HG03378 (cell line): ENCODE data around the gene ZNF331.
"Not testable (repeated sequence)": the region's sequence is repeated elsewhere in the genome, so short reads cannot be mapped to it uniquely, and the experiment has no call there.

Experiments used
- ATAC-seq: cut with Tn5 transposase; IDR thresholded peaks from one replicate; pipeline ENCODE4 v1.9.1; 2021; ENCODE audit warnings: mild to moderate bottlenecking, moderate library complexity; ENCODE audit not compliant: unreplicated experiment

Gene ZNF331

DNA sequence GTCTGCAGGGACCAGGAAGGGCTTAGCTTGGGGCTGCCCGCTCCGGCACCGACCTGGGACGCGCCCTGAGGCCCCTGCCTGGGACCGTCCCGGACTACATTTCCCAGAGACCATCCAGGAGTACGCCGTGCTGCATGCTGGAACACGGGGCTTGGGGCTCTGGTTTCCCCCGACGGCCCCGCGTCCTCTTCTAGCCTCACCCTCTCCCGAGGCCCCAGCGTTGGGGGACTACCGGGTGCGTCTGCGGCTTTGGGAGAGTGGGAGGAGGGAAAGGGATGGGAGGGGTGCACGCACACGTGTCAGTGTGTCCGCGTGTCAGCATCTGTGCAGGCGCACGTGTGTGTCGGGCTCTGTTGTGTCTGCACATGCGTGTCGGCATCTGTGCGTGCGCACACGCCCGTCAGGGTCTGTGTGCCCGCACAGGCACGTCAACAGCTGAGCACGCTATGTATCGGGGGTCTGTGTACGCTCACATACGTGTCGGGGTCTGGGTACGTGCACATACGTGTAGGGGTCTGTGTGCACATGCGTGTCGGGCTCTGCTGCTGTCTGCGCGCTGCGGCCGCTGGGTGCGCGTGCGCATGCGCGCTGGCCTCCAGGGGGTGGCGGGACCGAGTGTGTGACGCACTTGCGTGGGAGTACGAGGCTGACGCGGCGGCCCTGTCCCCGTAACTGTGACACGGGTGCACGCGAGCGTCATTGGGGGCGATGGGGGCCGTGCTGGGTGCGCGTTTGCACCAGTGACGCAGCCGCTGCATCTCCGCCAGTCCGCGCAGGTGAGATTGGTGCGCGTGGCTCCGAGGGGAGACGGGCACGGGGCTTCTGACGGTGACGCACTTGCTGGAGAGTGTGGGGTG lies at the start of gene ZNF331:
Gene ZNF331 (plus strand): TSS at position 625 of the 857 bp plus-strand sequence. CDS start 31,232 bp downstream, outside the sequence.
- ATAC-seq, result no peak

DNA sequence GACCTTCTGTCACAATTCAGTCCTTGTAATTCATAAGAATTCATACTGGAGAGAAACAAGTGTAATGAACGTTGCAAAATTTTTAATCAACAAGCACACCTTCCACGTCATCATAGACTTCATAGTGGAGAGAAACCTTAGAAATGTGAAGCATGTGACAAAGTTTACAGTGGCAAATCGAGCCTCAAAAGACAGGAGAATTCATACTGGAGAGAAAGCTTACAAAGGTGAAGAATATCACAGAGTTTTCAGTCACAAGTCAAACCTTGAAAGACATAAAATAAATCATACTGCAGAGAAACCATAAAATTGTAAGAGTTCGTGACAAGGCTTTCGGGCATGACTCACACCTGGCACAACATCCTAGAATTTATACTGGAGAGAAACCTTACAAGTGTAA lies 45.8 kb upstream of the ZNF331 start:
- no peak for ATAC-seq

DNA sequence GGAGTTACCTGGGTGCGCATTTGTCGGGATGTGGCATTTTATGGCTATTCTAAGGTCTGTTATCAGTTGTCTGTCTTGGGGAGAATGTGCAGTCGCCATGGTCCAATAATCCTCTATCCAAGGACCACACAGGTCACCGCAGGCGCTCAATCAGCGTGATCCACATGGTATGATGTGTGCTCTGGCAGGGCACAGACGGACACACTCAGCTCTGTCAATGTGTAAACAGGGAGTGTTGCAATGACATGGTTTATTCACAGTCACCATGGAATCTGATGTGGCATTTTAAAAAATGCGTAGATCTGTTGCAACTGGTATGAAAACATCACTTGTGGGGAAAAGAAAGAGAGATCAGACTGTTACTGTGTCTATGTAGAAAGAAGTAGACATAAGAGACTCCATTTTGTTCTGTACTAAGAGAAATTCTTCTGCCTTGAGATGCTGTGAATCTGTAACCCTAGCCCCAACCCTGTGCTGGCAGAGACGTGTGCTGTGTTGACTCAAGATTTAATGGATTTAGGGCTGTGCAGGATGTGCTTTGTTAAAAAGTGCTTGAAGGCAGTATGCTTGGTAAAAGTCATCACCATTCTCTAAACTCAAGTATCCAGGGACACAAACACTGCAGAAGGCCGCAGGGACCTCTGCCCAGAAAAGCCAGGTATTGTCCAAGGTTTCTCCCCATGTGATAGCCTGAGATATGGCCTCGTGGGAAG lies 40.5 kb upstream of the ZNF331 start:
- not testable (repeated sequence) for ATAC-seq

DNA sequence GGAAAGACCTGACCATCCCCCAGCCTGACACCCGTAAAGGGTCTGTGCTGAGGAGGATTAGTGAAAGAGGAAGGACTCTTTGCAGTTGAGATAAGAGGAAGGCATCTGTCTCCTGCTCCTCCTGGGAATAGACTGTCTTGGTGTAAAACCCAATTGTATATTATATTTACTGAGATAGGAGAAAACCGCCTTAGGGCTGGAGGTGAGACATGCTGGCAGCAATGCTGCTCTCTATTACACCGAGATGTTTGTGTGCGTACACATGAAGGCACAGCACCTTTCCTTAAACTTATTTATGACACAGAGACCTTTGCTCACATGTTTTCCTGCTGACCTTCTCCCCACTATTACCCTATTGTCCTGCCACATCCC lies 39.9 kb upstream of the ZNF331 start:
- not testable (repeated sequence) for ATAC-seq

DNA sequence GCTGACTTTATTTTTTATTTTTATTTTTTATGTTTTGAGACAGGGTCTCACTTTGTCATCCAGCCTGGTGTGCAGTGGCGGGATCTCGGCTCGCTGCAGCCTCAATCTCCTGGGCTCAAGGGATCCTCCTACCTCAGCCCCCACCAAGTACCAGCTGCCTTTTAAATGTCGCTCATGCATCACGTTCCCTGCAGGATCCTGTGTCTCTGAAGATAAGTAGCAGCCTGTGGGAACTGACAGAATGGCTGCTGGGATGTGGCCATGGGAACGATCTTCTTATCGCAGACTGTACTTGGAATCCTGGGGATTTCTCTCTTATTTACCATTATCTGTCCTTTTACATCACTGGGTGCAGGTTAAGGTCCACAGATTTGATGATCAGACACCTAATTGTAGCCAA lies 34.8 kb upstream of the ZNF331 start:
- not testable (repeated sequence) for ATAC-seq

DNA sequence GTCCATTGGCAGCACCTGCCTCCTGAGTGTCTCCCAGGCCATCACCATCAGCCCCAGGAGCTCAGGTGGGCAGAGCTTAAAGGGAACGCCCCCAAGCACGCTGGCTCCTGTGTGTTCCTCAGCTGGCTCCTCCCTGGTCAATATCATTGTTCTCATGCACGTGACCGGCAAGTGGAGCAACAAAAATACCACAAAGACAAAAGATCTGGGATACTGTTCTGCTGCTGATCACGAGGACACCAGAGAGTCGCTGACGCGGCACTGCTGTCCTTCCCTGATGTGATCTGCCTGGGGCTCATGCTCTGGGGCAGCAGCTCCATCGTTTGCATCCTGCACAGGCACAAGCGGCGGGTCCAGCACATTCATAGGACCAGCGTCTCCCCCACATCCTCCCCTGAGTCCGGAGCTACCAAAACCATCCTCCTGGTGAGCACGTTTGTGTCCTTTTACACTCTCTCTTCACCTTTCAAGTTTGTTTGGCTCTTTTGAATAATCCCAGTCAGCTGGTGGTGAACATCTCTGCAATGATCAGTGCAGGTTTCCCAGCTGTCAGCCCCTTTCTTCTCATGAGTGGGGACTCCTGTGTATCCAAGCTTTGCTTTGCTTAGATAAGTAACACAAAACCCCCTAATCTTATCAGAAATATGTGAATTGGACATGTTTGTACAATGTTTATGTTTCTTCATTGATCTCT lies 34.1 kb upstream of the ZNF331 start:
- ATAC-seq, result not testable (repeated sequence)

DNA sequence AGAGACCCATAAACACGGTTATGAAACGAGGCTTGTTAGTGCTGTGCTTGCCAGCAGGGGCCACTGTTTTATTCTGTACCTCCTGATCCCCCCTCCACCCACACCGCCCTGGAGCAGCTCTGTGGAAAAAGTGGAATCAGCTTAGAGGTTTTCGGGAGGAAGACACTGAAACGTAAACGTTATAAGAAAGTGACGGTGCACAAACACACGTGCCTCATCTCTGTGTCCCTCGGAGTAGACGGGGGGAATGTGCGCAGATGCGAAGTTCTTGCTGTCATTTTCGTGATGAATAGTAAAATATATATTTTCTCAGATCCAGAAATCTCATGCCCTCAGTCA lies 33.6 kb upstream of the ZNF331 start:
- ATAC-seq, result not testable (repeated sequence)

DNA sequence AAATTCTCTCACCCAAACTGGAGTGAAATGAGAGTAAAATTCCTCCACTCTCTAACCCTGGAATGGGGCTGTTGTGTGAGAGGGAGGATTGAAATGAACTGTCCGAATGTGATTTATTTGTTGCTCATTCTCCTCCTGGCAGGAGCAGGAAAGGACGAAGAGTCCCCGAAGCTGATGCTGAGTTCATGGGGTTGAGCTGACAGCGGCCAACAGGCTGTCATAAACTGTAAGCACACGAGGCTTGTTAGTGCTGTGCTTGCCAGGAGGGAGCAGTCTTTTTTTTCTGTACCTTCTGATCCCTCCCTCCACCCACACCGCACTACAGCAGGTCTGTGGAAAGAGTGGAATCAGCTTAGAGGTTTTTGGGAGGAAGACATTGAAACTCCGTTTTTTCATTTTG lies 33.1 kb upstream of the ZNF331 start:
- ATAC-seq, result no peak

DNA sequence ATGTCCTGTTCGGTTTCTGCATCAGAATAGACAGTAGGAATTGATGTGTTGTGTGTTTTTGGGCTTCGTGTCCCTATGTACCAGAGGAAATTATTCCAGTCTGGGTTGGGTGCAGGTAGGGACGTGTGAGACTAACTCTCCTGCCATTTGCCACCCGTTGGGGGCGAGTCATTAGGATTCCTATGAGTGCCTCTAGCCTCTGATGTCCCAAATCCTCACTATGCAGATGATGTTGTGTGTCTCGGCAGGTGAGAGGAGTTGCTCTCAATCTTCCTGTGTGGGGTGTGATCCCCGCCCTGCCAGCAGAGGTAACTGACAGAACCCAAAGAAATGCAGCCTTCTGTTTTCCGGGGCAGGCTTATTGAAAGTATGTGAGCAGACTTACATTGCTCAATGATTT lies 31.2 kb upstream of the ZNF331 start:
- no peak for ATAC-seq

DNA sequence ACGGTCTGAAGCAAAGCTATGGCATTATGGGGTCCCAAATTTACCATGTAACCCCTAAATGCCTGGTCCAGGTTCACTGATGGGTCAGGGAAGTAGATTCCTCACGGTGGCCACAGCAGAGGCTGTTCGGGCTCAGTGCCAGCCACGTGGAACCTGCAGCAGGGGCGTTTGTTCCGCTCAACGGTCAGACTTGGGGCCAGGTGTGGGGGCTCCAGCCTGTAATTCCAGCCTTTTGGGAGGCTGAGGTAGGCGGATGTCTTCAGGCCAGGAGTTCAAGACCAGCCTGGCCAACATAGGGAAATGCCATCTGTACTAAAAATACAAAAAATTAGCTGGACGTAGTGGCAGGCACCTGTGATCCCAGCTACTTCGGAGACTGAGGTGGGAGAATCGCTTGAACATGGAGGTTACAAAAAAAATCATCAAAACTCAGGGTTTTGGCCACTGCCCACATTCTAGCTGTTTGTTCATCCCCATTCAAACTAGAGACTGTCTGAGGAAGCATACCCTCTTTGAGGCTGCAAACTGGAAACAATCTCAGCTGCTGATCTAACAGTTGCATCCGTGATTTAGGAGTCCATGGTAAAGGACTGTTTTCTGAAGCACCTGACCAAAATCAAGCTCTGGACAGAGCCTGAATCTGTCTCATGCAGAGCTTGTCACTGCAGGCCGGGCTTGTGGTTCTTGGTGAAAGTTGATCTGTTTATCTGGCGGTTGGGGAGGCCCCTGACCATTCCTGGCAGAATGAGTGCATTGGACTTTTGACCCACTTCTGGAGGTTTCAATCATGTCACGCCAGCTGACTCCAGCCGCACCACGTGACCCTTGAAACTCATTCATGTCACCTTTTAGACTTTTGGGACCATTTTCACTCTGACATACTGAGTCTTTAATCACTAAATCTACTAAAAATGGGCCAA lies 30.2 kb upstream of the ZNF331 start:
- ATAC-seq, result no peak

DNA sequence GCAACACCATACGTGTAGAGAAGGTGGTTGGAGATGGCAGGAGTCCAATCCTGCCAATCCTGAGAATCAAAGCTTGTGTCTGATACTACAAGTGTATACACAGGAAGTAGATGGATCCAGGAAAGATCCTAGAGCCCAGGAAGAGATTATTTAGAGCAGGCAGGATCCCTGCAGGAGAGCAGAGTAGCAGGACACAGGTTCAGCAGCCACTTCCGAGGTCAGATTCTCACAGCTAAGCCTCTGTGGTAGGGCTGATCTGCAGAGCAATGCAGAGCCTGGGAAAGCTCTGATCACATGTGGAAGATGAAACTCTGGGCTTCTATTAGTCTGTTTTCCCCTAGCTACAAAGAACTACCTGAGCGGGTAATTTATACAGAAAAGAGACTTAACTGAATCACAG lies 28.5 kb upstream of the ZNF331 start:
- ATAC-seq, result no peak

DNA sequence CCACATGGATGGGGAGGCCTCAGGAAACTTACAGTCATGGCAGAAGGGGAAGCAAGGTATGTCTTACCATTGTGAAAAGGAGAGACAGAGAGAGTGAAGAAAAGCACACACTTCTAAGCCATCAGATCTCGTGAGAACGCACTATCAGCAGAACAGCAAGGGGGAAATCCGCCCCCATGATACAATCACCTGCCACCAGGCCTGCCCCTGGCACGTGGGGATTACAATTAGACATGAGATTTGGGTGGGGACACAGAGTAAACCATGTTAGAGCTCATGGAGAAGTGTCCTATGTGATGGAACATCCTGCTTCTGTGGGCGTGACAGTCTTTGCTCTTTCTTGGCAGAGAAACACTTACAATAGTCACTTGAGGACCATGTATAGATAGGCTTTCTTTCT lies 28.1 kb upstream of the ZNF331 start:
- ATAC-seq, result no peak

DNA sequence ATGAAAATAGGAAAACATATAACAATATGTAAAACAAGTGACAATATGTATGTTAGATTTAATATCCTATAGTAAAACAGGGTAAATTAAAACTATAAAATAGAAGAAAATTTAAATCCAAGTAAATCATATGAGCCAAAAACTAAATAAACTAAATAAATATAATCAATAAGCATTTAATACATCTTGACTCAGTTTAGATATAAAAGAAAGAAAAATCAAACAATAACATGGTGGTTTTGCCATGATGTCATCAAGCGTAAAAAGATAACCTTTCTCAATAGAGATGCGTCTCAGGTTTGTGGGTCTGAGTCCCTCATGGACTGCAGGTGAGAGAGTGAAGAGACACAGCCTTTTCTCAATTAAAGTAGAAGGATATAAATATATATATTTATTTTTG lies 26.6 kb upstream of the ZNF331 start:
- ATAC-seq, result no peak

DNA sequence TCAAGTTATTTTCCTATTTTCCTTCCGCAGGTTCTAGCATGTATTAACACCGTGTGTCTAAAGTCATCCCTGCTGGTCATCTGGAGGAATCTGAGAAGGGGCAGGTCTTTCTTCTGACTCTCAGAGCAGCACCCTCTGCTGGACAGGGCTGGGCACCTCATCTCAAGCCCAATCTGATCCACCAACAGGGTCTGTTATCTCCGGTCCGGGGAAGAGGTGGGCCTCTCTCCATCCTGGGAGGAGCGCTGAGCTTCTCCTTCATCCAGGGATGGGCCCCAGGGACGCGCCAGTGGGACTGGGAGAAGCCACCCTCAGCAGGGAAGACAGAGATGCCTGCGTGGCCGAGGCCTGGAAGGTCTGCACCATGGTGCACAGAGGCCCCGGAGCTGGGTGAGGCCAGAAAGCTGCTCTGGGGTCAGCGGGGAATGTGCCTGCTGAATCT lies 26.0 kb upstream of the ZNF331 start:
- no peak for ATAC-seq

DNA sequence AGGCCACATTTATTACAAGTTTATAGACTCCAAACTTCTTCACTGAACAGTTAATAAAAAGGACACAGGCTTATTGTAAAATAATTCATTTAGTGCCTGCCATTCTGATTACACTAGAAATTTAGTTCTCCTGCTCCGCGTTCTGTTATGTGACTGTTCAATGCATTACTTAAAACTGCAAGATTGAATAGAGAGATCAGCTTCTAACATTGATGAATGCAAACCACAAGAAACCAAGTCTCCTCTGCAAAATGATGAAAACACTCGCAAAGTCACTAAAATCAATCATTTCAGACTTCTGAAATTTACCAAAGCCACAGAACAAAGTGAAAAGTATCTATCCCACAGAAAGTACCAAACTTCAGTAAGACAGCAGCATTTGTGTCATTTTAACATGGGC lies 22.9 kb upstream of the ZNF331 start:
- not testable (repeated sequence) for ATAC-seq

DNA sequence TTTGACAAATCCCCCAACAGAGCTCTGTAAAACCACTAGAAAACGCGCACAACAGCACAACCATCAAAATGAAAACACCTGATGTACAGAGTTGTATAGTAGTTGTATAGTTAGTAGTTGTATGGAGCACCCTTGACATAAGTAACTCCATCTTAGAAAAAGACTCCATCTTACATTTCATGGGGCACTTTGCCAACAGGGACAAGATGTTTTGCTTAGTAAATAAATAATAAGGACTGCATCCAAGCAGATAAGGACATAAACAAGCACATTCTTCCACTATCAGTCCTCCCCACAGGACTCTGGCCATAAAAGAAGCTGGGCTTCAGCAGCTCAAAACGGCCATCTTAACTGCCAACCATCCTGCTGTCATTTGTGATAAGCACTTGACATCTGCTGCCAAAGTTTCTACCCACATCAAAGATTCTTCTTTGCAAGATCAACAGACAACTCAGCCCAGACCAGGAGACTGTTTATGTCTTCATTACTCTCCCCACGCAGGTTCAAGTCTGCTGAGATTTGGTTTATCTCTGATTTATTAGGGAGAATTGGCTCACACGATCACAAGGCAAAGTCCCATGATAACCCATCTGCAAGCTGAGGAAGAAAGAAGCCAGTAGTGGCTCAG lies 20.7 kb upstream of the ZNF331 start:
- ATAC-seq, result no peak

DNA sequence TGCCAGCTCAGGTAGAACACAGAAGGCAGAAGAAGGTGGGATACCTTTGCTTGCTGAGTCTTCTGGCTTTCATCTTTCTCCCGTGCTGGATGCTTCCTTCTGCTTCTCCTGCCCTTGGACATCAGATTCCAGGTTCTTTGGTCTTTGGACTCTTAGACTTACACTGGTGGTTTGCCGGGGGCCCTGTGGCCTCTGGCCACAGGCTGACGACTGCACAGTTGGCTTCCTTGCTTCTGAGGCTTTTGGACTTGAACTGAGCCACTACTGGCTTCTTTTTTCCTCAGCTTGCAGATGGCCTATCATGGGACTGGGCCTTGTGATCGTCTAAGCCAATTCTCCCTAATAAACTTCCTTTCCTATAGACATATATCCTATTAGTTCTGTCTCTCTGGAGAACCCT lies 19.8 kb upstream of the ZNF331 start:
- ATAC-seq, result no peak

DNA sequence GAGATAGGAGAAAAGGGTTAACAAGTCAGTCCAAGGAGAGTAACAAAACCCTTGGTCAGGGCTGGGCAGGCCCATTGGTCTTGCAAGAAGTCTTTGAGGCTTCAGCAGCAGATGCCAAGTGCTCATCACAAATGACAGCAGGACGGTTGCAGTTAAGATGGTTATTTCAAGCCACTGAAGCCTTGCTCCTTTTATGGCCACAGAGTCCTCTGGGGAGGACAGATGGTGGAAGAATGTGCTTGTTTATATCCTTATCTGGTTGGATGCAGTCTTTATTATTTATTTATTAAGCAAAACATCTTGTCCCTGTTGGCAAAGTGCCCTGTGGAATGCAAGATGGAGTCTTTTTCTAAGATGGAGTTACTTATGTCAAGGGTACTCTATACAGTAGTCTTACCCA lies 19.2 kb upstream of the ZNF331 start:
- ATAC-seq, result no peak

DNA sequence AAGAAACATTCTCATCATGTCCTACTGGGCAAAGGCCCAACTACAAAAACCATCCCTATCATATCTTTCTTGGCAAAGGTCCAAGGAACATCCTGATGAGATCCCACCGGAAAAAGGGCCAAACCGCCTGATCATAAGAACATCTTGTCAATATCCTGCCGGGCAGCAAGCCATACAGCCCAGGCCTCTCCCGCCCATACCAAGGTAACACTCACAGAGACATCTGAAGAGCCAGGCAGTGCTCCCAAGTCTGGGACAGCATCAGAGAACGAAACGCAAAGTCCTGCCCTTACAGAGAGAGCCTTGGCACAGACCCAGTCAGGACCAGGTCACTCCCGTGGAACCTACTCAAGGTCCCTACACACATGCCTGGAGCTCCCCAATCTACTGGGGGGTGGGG lies 18.5 kb upstream of the ZNF331 start:
- no peak for ATAC-seq

DNA sequence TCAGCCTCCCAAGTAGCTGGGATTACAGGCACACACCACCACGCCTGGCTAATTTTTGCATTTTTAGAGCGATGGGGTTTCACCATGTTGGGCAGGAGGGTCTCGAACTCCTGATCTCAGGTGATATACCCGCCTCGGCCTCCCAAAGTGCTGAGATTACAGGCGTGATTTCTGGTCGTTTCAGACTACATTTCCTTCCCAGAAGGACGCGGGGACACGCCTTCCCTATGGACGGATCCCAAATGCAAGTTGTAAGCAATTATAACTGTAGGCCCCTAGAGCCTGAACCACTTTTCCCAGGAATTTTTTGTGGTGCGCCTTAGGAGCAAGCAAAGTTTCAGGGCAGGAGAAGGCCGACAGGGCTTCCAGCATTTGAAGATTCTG lies 17.8 kb upstream of the ZNF331 start:
- ATAC-seq, result no peak
